Large intestine (tissue), 3 donors: ENCODE data around the gene PPIC. TPM values are rescaled to one million over a fixed set of nuclear protein-coding genes. Genes with fewer than 3 reads are reported as not detected.

ENCODE experiments used
- DNase-seq, 2 donors: peaks; one replicate each; pipeline versions ENCODE4 v3.0.0 to v3.0.0-alpha.2; 2013
- H3K27ac ChIP-seq: one replicate; pipeline ENCODE4 v1.5.1; 2013; ENCODE audit warnings: low read length
- H3K27me3 ChIP-seq: 2 replicates; pipeline ENCODE4 v1.6.1; 2013; ENCODE audit warnings: low read length; ENCODE audit not compliant: control insufficient read depth, insufficient read depth
- H3K36me3 ChIP-seq: 2 replicates; pipeline ENCODE4 v1.6.1; 2013; ENCODE audit warnings: low read length; ENCODE audit not compliant: control insufficient read depth, insufficient read depth
- H3K4me1 ChIP-seq: one replicate; pipeline ENCODE4 v1.6.1; 2013; ENCODE audit warnings: low read length; ENCODE audit not compliant: control insufficient read depth, insufficient read depth
- H3K4me3 ChIP-seq: one replicate; pipeline ENCODE4 v1.5.1; 2013; ENCODE audit warnings: low read length
- H3K9me3 ChIP-seq: one replicate; pipeline ENCODE4 v1.6.1; 2013; ENCODE audit warnings: mild to moderate bottlenecking, low read depth, low read length, moderate library complexity; ENCODE audit not compliant: control insufficient read depth
- WGBS: methylation state at CpG from one replicate; pipeline ENCODE4 v1.1.5; 2013; ENCODE audit warnings: low lambda C conversion rate; ENCODE audit not compliant: insufficient coverage; 5-methylcytosine and 5-hydroxymethylcytosine counted together
- polyA plus RNA-seq: library from polyadenylated mRNA; unstranded; fragments of 120-200 nt; gene quantifications from one replicate; pipeline ENCODE4 v1.2.1, GENCODE V29; 2013

PPIC gene
- polyA plus RNA-seq, 1 donor = 25.3 TPM

- Histone ChIP-seq H3K9me3 (no peaks in the 10 kb centered on the region), H3K36me3 (no peaks in the 10 kb centered on the region), H3K4me3 (no peak overlapping the region), H3K4me1 (no peaks in the 10 kb centered on the region), H3K27me3 (no peaks in the 10 kb centered on the region), H3K27ac (no peak overlapping the region)
- DNase-seq = no peak
- no CpG with 5 or more reads among the region's 1 CpG for WGBS
These were observed 21.8 kb downstream of the PPIC start for GRCh38 chr5:123014689-123015088.

GRCh38 chr5:123012321-123012720, 24.2 kb downstream of the PPIC start:
- H3K4me1 ChIP-seq = no peaks in the 10 kb centered on the region
- H3K27me3 ChIP-seq = no peaks in the 10 kb centered on the region
- no peak for DNase-seq
- no peak overlapping the region for H3K27ac ChIP-seq
- H3K9me3 ChIP-seq = no peaks in the 10 kb centered on the region
- WGBS = no CpG with 5 or more reads among the region's 1 CpG
- no peaks in the 10 kb centered on the region for H3K36me3 ChIP-seq
- H3K4me3 ChIP-seq = no peak overlapping the region

GRCh38 chr5:123007754-123008153, 28.8 kb downstream of the PPIC start:
- no peaks in the 10 kb centered on the region for H3K4me1 ChIP-seq
- WGBS = 90% methylated on average over 2 of the region's 6 CpGs
- H3K27me3 ChIP-seq = no peaks in the 10 kb centered on the region
- no peak overlapping the region for H3K27ac ChIP-seq
- no peaks in the 10 kb centered on the region for H3K36me3 ChIP-seq
- no peak for DNase-seq
- H3K4me3 ChIP-seq = no peak overlapping the region
- H3K9me3 ChIP-seq = no peaks in the 10 kb centered on the region

- 83% methylated on average over 1 of the region's 6 CpGs for WGBS
- no peaks in the 10 kb centered on the region for H3K4me1 ChIP-seq
- no peaks in the 10 kb centered on the region for H3K27me3 ChIP-seq
- no peak overlapping the region for H3K27ac ChIP-seq
- no peak for DNase-seq
- no peaks in the 10 kb centered on the region for H3K9me3 ChIP-seq
- no peak overlapping the region for H3K4me3 ChIP-seq
- no peaks in the 10 kb centered on the region for H3K36me3 ChIP-seq
These were observed 29.3 kb downstream of the PPIC start for GRCh38 chr5:123007182-123007581.

GRCh38 chr5:123001808-123002207, 34.7 kb downstream of the PPIC start:
- no peak for DNase-seq
- no peak overlapping the region for H3K4me3 ChIP-seq
- no peaks in the 10 kb centered on the region for H3K27me3 ChIP-seq
- H3K4me1 ChIP-seq = no peaks in the 10 kb centered on the region
- no peaks in the 10 kb centered on the region for H3K9me3 ChIP-seq
- no peak overlapping the region for H3K27ac ChIP-seq
- H3K36me3 ChIP-seq = no peaks in the 10 kb centered on the region
- WGBS = 80% methylated on average over 1 of the region's 7 CpGs

GRCh38 chr5:123000731-123001130, 35.8 kb downstream of the PPIC start:
- Histone ChIP-seq H3K4me1 (no peaks in the 10 kb centered on the region), H3K27me3 (no peaks in the 10 kb centered on the region), H3K4me3 (no peak overlapping the region), H3K27ac (no peak overlapping the region), H3K36me3 (no peaks in the 10 kb centered on the region), H3K9me3 (no peaks in the 10 kb centered on the region)
- DNase-seq = no peak
- WGBS = no CpG with 5 or more reads among the region's 1 CpG

GRCh38 chr5:122999947-123000563, 36.5 kb downstream of the PPIC start:
- Histone ChIP-seq H3K36me3 (no peaks in the 10 kb centered on the region), H3K4me3 (no peak overlapping the region), H3K4me1 (no peaks in the 10 kb centered on the region), H3K9me3 (no peaks in the 10 kb centered on the region), H3K27ac (no peak overlapping the region), H3K27me3 (no peaks in the 10 kb centered on the region)
- no peak for DNase-seq
- 100% methylated on average over 1 of the region's 10 CpGs for WGBS

GRCh38 chr5:122997294-122997693, 39.2 kb downstream of the PPIC start:
- Histone ChIP-seq H3K4me3 (no peak overlapping the region), H3K27me3 (no peaks in the 10 kb centered on the region), H3K27ac (no peak overlapping the region), H3K4me1 (no peaks in the 10 kb centered on the region), H3K36me3 (no peaks in the 10 kb centered on the region), H3K9me3 (no peaks in the 10 kb centered on the region)
- DNase-seq = no peak
- WGBS = no CpG with 5 or more reads among the region's 7 CpGs

- no peaks in the 10 kb centered on the region for H3K36me3 ChIP-seq
- no peaks in the 10 kb centered on the region for H3K4me1 ChIP-seq
- no peaks in the 10 kb centered on the region for H3K27me3 ChIP-seq
- no peak overlapping the region for H3K27ac ChIP-seq
- no peak for DNase-seq
- H3K4me3 ChIP-seq = no peak overlapping the region
- no CpG with 5 or more reads among the region's 3 CpGs for WGBS
- no peaks in the 10 kb centered on the region for H3K9me3 ChIP-seq
These were observed 40.4 kb downstream of the PPIC start for GRCh38 chr5:122996091-122996490.

GRCh38 chr5:122985954-122986721, 50.4 kb downstream of the PPIC start:
- no CpG with 5 or more reads among the region's 2 CpGs for WGBS
- Histone ChIP-seq H3K27ac (no peak overlapping the region), H3K4me1 (no peaks in the 10 kb centered on the region), H3K4me3 (no peak overlapping the region), H3K27me3 (no peaks in the 10 kb centered on the region), H3K9me3 (no peaks in the 10 kb centered on the region), H3K36me3 (no peaks in the 10 kb centered on the region)
- DNase-seq = no peak
